NCI-H82 treated with DMSO at 0.1 percent for 48 hours (cell line): ENCODE measurements around the gene SMIM1.
"Not testable (repeated sequence)": the region's sequence is repeated elsewhere in the genome, so short reads cannot be mapped to it uniquely, and the experiment has no call there.

ENCODE experiments used
- DNase-seq: peaks from one replicate; lab custom pipeline; 2025; ENCODE audit not compliant: unreplicated experiment; lab: John Stamatoyannopoulos, UW

The SMIM1 gene

GRCh38 chr1:3789421-3790300 lies 17.1 kb downstream of the SMIM1 start:
- no peak for DNase-seq

DNA sequence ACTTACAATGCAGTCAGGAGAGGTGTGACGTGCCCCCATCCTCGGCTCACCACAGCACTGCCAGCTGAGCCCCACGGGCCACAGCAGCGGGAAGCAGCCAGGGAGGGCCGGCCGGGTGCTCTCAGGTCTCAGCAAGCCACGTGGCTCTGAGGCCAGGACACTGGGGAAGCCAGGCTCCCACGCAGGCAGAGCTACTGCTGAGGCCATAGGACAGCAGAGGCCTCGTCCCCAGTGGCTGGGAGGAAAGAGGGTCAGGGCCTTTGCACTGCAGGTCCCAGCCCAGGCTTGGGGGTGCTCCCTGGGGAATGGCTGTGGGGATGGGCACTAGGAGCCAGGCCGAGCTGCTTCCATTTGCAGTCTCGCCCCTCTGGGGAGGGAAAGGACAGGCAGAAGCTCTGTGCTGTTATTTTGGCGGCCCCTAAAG lies 18.0 kb downstream of the SMIM1 start:
- no peak for DNase-seq

- no peak for DNase-seq
These were observed 18.4 kb downstream of the SMIM1 start for GRCh38 chr1:3790952-3791351.

- DNase-seq: no peak
These were observed 23.1 kb downstream of the SMIM1 start for GRCh38 chr1:3795453-3796214.

DNA sequence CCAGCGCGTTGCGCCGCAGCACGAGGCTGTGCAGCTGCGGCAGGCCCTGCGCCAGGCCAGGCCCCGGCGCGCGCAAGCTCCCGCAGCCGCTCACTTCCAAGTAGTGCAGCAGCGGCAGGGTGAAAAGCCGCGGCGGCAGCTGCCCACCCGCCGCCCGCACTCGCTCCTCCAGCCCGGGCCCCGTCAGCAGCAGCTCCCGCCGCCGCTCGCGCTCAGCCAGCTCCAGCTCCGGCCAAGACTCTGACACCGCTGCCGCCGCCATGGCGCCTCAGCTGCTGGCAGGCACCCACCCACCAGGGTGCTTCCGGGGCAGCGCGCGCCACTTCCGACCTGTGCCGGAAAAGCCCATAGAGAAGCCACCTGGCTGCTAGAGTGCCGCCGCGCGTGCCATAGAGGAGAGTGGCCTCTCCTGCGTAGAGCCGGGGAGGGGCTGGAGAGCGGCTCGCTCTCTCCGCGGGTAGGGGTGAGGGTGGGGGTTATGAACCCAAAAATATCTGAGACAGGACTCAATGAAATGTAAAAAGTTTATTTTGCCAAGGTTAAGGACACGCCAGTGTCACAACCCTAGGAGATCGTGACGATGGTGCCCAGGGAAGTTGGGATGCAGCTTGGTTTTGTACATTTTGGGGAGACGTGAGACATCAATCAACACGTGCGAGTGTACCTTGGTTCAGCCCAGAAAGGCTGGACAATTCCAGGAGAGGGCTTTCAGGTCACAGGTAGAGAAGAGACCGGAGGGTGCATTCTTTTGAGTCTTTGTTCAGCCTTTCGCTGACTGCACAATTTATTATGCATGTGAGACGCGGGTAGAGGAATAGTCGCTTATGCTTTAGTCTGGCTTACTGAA lies 23.9 kb downstream of the SMIM1 start, which contains the start of gene LRRC47:
Gene LRRC47, minus strand, starts transcription at position 284 of the 847 bp plus-strand sequence. Its CDS starts 22 bp downstream, at position 262.
- DNase-seq: peak; percentile 69

DNA sequence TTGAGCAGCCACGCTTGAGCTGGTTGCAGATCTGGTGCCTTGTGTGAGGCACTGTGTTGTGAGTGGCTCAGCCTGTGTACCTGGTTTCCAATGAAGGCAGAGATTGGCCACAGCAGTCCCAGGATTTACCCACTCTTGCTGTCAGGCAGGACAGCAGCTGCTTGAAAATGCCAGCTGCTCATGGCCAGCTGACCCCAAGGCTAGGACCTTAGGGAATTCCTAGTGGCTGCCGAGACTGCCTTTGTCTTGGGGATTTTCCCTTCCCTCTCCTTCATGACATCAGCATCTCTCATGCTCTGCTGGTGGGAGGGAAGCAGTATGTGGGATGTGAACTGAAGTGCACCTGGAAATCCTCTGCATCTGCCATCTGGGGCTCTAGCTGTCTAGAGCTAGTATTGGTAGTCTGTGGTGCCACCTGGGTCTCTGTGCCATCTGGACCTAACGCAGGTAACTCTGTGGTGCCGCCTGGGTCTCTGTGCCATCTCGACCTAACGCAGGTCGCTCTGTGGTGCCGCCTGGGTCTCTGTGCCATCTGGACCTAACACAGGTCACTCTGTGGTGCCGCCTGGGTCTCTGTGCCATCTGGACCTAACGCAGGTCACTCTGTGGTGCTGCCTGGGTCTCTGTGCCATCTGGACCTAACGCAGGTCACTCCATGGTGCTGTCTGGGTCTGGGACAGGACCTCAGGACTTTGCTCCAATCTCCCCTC lies 27.6 kb downstream of the SMIM1 start:
- no peak for DNase-seq

- not testable (repeated sequence) for DNase-seq
These were observed 28.2 kb downstream of the SMIM1 start for GRCh38 chr1:3800795-3801194.

- DNase-seq: no peak
These were observed 31.5 kb downstream of the SMIM1 start for GRCh38 chr1:3803905-3804626.

GRCh38 chr1:3804627-3804944 lies 32.0 kb downstream of the SMIM1 start:
- not testable (repeated sequence) for DNase-seq

GRCh38 chr1:3805038-3805437 lies 32.5 kb downstream of the SMIM1 start:
- no peak for DNase-seq

- no peak for DNase-seq
These were observed 35.2 kb downstream of the SMIM1 start for GRCh38 chr1:3807769-3808168.

DNA sequence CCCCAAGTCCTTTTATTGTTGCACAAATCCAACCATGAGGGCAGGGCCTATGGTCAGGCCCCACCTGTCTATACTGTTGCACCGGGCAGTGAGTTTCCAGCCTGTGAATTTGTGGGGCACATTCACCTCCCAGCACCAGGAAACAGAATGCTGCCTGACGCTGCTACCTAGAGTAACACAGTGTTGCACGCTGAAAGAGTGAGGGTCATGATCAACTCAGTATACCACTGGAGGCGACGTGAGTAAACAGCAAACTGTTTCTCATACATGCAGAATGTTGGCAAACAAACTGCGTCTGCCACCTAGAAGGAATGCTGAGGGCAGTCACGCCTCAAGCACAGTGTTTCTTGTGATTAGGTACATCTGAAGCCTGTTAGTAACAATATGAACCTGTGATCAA lies 37.1 kb downstream of the SMIM1 start:
- no peak for DNase-seq

DNA sequence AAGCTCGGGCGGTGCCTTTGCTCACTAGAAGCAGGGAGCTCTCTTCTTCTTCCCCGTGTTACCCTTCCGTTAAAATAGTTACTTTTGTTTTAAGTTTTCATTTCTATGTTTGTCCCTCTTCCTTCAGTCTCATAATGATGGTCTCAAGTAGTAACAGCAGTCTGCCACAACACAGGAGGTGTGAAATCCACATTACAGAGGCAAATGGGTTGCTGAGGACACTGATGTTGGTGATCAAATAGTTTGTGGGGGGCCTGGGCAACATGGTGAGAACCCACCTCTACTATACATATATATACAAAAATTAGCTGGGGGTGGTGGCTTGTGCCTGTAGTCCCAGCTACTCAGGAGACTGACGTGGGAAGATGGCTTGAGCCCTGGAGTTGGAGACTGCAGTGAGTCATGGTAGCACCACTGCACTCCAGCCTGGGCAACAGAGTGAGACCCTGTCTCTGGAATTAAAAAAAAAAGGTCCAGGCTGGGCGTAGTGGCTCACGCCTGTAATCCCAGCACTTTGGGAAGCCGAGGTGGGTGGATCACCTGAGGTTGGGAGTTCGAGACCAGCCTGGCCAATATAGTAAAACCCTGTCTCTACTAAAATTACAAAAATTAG lies 37.7 kb downstream of the SMIM1 start:
- DNase-seq: not testable (repeated sequence)

DNA sequence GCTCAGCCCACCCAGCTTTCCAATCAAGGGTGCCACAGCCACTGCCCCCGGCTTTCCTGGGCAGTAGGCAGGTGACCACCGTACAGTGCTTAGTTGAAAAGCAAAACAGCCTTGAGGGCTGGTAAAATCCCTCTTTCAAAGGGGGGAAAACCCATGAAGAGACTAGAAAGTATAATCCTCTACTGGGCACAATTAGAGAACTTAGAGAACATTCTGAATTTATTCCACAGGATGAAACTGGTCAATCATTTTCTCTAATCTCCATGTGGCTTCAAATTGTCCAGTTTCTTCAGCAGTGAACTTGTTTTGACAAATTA lies 39.0 kb downstream of the SMIM1 start:
- no peak for DNase-seq

DNA sequence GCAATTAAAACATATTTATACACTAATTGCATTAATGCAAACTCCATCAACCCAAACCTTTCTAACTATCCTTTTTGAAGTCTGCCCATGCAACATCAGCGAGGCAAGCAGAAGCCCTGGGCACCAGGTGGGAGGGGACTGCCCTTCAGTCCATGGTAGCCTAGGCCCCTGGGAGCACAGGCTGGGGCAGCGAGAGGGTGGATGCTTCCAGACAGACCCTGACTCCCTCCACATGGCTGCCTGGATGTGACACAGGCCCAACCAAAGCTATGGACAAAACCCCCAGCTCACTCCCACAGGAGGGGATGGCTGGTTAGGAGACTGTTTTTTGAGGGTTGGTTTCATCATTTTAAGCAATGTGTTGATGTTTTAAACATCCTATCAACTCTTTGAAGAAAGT lies 41.5 kb downstream of the SMIM1 start:
- no peak for DNase-seq

DNA sequence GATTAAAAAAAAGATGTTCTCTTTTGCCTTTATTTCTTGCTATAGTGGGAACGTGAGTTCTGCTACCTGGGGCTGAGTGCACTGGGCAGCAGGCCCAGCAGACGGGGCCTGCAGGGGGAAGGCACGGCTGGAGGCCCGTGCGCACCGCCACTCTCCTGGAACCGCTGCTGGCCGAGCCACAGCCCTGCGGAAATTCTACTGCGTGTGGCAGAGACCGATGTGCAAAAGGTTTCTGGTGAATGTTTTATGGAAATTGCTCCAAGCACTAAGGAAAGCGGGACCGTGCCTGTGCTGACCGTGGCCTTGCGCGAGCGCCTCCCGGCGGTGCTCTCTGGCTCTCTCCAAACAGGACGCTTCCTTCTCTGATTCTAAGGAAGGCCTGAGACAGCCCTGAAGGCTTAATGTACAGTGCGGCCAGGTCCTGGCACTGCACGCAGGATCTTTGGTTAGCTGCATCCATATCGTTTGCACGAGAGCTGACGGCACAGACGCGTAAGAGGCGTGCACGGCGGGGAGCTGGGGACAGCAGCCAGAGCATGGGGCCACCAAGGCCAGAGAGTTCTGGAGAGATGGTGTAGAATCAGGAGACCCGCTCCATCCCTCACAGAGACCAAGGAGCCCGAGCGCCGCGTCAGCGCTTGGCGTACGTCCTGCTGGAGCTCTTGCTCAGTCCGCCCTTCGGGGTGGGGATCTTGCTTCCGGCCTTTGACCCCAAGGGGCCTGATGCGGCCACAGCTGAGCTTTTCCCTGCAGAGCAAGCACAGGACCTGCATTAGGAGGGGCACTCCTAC lies 42.4 kb downstream of the SMIM1 start:
- DNase-seq: no peak

DNA sequence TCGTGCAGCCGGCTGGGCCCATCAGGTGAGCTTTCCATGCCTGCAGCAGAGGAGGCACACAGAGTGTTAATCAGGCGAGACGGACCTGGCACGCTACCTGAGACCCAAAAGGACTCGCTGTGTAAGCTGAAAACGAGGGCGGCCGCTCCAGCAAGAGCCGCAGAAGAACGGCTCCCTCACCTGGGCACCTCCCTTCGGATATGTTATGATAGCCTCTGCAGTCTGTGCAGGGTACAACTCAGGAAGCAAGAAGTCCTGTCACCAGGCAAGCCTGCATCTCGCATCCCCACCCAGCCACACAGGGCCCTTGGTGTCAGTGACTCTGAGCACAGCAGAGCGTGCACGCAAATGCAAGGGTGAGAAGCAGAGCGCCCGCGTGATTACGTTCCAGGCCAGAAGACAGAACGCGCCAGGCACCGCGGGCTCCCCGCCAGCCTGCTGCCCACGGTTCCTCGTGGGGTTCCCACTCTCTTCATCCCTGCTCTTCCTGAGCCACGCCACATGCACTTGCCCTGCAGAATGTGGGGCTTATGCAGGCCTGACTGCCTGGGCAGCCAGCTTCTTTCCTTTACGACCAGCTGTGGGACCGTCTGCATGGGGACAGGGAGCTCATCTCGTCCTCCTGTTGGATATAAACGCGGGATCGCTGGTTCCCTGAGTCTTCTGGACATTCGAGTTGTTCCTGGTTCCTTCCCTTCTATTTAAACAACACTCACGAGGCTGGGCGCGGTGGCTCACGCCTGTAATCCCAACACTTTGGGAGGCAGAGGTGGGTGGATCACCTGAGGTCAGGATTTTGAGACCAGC lies 44.0 kb downstream of the SMIM1 start:
- DNase-seq: no peak

GRCh38 chr1:3817138-3817740 lies 44.7 kb downstream of the SMIM1 start:
- no peak for DNase-seq
